ENCODE results near the gene PDLIM1.
A peak's percentile ranks its signal among the peaks of the same experiment; 100 is the strongest.

The PDLIM1 gene

DNA sequence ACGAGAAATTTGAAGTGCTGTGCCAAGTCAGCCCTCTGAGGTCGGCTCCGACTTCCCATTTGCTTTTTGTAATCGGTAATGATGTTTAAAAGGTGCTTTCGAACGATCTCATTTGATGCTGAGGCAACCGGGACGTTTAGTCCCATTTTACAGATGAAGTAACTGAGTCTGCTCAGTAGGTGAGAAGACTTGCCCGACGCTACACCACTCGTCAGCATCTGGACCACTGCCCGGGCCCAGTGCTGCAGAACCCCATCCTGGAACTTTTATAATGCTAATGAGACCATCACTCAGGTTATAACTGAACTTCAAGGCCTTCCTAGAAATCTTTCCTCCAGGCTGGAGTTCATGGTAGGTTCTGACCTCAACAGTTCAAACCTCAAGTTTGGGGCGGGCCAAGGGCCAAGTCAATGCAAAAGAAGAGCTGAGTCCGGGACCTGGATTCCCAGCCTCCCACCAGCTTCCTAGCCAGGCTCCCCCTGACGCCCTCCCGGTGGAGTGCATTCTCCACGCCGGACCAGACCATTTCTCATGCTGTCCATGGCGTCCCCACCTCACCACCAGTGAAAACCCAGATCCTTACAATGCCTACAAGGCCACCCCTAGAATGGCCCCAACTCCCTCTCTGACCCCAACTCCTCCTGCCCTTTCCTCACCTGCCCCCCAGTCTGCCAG is 699 bp upstream of the PDLIM1 start:
- DNase-seq (ENCODE audit: low read depth, low spot score) = no peak
- peak overlapping the region; percentile 62 for H3K27ac ChIP-seq

GRCh38 chr10:95289921-95290421 is 832 bp downstream of the PDLIM1 start:
- no peak for DNase-seq (ENCODE audit: low read depth, low spot score)
- H3K27ac ChIP-seq = peak overlapping the region; percentile 62

- no peak for DNase-seq (ENCODE audit: low read depth, low spot score)
- peak overlapping the region; percentile 62 for H3K27ac ChIP-seq
Observed at GRCh38 chr10:95289003-95289920, 1.5 kb downstream of the PDLIM1 start.

- DNase-seq (ENCODE audit: low read depth, low spot score) = no peak
- H3K27ac ChIP-seq = no peak overlapping the region
Observed at GRCh38 chr10:95288303-95288702, 2.5 kb downstream of the PDLIM1 start.

DNA sequence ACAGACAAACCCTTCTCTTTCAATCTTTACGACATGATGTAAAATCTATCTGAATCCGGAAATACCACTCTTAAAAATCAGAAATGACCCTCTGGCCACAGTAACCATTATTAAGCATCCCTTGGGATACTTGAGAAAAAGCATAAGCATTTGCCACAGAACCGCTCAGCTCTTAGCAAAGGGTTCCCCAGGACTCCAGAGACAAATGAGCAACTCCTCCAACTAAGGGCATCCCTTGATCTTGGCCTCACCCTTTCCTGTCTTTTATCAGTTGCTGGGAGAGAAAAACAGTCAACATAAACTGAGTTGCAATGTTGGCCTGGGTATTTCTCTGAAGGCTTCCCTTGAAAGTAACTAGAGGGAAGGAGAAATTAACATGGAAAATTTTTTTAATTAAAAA is 3.5 kb downstream of the PDLIM1 start:
- H3K27ac ChIP-seq = no peak overlapping the region
- DNase-seq (ENCODE audit: low read depth, low spot score) = no peak

- no peak overlapping the region for H3K27ac ChIP-seq
- DNase-seq (ENCODE audit: low read depth, low spot score) = no peak
Observed at GRCh38 chr10:95286707-95287106, 4.1 kb downstream of the PDLIM1 start.

DNA sequence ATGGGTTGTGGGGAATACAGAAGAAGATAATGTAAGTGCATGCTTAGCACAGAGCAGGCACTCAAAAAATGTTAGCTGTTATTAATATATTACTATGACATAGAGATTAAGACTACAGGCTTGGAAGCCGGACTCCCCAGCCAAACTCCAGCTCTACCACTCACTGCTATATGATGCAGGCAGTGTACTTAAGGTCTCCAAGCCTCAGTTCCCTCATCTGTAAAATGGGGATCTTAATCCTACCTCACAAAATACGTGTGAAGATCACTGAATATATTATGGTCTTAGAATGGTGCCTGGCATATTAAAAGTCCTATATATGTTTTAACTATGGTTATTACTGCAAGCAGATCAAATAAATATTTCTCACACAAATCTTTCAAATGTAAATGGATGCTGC is 5.2 kb downstream of the PDLIM1 start:
- DNase-seq (ENCODE audit: low read depth, low spot score) = no peak
- H3K27ac ChIP-seq = no peak overlapping the region

GRCh38 chr10:95284807-95285206 is 6.0 kb downstream of the PDLIM1 start:
- H3K27ac ChIP-seq = no peak overlapping the region
- DNase-seq (ENCODE audit: low read depth, low spot score) = no peak

DNA sequence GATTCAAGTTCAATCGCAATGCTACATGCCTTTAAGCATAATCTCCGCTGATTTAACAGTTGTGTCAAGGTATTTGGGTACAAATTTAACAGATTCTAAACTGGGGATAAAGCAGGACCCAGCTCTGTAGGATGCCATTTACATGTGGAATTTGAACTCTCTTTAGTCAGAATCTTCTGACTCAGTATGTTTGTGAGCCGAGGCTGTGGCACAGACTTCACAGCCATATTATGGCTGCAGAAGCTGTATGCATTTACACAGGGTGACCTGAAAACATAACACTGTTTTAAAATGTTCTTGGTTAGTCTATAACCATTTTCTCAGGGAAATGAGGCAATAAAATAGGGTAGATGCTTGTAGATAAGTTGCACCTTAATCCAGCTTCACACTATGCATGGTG is 8.7 kb downstream of the PDLIM1 start:
- no peak for DNase-seq (ENCODE audit: low read depth, low spot score)
- peak overlapping the region; percentile 90 for H3K27ac ChIP-seq

DNA sequence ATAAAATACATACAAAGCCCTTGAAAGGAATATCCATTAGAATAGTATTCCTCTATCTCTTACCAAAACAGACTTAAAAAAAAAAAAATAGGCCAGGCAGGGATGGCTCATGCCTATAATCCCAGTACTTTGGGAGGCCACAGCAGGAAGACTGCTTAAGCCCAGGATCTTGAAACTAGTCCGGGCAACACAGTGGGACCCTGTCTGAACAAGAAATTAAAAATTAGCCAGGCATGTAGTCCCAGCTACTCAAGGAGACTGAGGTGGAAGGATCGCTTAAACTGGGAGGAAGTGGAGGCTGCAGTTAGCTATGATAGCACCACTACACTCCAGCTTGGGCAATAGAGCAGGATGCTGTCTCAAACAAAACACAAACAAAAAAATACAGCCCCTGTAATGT is 9.6 kb downstream of the PDLIM1 start:
- DNase-seq (ENCODE audit: low read depth, low spot score) = no peak
- H3K27ac ChIP-seq = peak overlapping the region; percentile 90

- H3K27ac ChIP-seq = peak overlapping the region; percentile 90
- DNase-seq (ENCODE audit: low read depth, low spot score) = no peak
Observed at GRCh38 chr10:95280637-95281036, 10.2 kb downstream of the PDLIM1 start.

- peak overlapping the region; percentile 90 for H3K27ac ChIP-seq
Observed at GRCh38 chr10:95279042-95279820, 11.6 kb downstream of the PDLIM1 start.

DNA sequence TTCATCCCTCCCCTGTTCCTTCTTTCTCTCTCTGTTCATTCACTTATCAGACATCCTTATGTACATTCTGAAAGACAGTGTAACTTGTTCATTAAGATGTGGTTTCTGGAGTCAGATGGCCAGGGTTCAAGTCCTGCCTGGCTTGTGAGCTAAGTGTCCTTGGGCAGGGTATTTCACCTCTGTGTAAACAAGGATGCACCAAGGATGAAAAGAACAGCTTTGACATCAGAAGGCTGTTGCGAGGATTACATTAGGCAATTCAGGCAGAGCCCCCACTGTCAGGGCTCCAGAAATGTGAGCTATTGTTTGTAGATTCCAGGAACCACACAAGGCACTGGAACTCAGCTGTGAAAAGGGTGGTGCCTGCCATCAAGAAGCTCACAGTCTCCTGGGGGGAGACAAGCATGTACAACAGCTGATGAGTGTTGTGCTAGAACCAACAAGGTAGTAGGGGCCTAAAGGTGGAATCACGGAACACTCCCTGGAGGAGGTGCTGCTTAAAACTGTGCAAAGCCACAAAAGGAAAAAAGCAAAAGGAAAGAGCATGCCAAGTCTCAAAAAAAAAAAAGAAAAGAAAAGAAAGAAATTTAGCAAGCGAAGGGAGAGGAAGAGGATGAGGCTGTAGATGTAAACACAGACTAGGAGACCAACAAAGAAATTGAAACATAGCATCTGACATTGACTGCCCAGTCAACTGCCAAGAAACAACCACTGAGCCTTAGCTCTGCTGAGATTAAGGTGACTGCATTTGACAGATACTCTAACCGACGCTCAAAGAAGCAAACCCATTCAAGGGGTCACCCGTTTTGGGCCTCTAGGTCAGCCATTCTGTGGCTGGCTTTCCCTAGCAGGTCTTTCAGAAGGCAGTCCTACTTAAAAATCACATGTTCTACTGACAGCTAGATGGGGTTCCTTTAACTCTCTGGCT is 12.5 kb downstream of the PDLIM1 start:
- no peak for DNase-seq (ENCODE audit: low read depth, low spot score)
- H3K27ac ChIP-seq = peak overlapping the region; percentile 90

More at GRCh38 chr10:95279042-95279820, 11.6 kb downstream of the PDLIM1 start:
- no peak for DNase-seq (ENCODE audit: low read depth, low spot score)

GRCh38 chr10:95277614-95278013 is 13.2 kb downstream of the PDLIM1 start:
- peak overlapping the region; percentile 90 for H3K27ac ChIP-seq
- DNase-seq (ENCODE audit: low read depth, low spot score) = no peak

DNA sequence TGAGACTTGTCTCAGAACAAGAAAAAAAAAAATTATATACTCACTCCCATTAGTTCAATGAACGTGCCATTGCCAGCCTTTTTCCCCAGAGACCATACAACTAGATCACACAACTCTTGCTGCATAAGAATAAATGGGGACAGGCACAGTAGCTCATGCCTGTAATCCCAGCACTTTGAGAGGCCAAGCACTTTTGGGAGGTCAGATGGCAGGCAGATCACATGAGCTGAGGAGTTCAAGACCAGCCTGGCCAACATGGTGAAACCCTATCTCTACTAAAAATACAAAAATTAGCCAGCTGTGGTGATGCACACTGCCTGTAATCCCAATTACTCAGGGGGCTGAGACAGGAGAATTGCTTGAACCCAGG is 13.6 kb downstream of the PDLIM1 start:
- DNase-seq (ENCODE audit: low read depth, low spot score) = no peak
- H3K27ac ChIP-seq = peak overlapping the region; percentile 90

DNA sequence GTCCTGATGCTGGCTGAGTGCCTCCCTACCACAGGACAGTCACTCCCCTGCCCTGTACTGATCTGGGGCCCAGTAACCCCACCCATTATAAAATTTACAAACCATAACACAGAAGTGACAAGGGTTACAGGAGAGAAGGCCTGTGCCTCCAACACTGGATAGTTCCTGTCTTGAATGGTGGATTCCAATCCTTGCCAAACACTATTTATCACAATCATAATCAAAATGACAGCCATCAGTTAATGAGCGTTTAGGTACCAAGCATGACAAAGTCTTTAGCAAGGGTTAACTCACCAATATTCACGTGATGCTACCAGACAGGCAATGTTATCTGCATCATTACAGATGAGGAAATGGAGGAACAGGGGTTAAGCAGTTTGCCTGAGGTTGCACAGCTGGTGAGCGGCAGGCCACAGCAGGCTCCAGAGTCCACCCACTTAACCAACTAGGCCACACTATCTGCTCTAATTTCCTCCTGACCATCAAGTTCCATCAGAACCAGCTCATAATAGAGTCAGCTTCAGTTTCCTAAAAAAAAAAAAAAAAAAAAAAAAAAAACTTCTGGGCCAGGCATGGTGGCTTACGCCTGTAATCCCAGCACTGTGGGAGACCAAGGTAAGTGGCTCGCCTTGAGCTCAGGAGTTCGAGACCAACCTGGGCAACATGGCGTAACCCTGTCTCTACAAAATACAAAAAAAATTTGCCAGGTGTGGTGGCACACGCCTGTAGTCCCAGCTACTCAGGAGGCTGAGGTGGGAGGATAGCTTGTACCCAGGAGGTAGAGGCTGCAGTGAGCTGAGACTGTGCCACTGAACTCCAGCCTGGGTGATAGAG is 14.2 kb downstream of the PDLIM1 start:
- DNase-seq (ENCODE audit: low read depth, low spot score) = peak; percentile 46
- H3K27ac ChIP-seq = peak overlapping the region; percentile 90

DNA sequence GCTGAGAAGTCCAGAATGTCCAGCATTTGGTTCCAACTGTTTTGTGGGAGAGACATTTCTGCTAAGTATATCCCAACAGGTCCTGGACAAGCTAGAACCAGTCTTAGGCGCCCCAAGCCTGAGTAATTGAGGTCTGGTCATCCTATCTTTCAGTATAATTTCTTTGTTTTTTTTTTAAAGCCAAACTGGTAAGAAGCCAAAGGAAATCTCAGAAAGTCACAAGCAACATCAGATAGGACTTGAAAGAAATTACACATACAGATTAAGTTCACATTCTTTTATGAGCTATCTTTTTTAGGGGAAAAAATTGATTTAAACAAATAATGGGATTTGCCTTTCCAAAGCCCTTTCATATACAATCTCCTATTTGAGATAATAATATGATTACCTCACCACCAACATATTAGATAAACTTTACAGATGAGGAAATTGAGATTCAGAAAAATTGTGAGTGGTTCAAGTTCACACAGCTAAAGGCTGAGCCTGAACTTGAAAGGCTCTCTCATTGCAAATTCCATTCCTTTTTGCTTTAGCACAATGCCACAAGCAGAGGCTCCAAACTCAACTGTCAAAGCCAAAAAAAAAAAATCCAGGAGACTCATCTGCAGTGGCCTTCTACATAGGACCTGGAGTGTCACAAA is 15.0 kb downstream of the PDLIM1 start:
- peak overlapping the region; percentile 90 for H3K27ac ChIP-seq
- DNase-seq (ENCODE audit: low read depth, low spot score) = no peak
